AG04449 (cell line): ENCODE data around the gene MEF2C.
"Not testable (repeated sequence)": the region's sequence is repeated elsewhere in the genome, so short reads cannot be mapped to it uniquely, and the experiment has no call there.

ENCODE experiments used
- CTCF ChIA-PET: fragments of 350-600 bp; formaldehyde crosslinking; extraction: SDS; loops from one replicate; lab custom pipeline; 2021; ENCODE audit warnings: antibody characterized with exemption; lab: Yijun Ruan, JAX
- POLR2A ChIA-PET: fragments of 400-600, 350-600 bp; formaldehyde crosslinking; extraction: SDS; loops from one replicate; lab custom pipeline; 2020; ENCODE audit warnings: antibody characterized with exemption, inconsistent platforms; lab: Yijun Ruan, JAX
- DNase-seq: peaks from one replicate; pipeline ENCODE4 v3.0.0-alpha.2; 2010; ENCODE audit warnings: low read depth, low spot score
- H3K4me3 ChIP-seq: 2 replicates; pipeline ENCODE4 v1.5.1; 2011; ENCODE audit warnings: low read depth, mild to moderate bottlenecking, control low read depth, low read length
- CTCF ChIP-seq: IDR thresholded peaks from one replicate; pipeline ENCODE4 v1.5.1; 2011; ENCODE audit warnings: mild to moderate bottlenecking, moderate library complexity, low read length, control low read depth, inconsistent platforms; ENCODE audit not compliant: insufficient read depth; ENCODE audit errors: missing control alignments

MEF2C gene

GRCh38 chr5:88807327-88807726 lies 75.7 kb downstream of the MEF2C start:
- ChIA-PET CTCF (interaction anchor here (0.9 kb wide), 1 partner anchor 12 kb away, joined by 3 read pairs; no protein-coding TSS in a partner anchor), POLR2A (no interaction called here)
- DNase-seq, result no peak
- no peak for TF ChIP-seq CTCF
- H3K4me3 ChIP-seq, result no peak overlapping the region

DNA sequence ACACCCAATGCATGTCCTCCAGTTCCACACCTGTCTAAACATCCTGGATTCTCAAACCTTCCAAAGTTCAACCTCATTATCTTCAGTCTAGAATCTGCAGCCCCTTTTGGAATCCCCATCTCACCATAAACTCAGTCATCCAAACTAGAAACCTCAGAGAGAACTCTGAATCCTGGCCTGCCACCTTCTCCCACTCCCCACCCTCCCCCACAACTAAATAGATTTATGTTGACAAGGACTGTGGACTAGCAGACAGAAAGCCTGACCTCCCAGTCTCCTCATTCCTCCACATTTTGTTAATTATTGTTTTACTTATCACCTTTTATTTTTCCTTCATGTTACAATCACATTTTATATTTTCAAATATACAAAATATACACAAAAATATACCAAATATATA lies 76.6 kb downstream of the MEF2C start:
- POLR2A ChIA-PET, result no interaction called here
- CTCF ChIA-PET, result no interaction called here
- no peak for TF ChIP-seq CTCF
- no peak overlapping the region for H3K4me3 ChIP-seq
- DNase-seq, result no peak

- CTCF ChIA-PET, result no interaction called here
- no peak overlapping the region for H3K4me3 ChIP-seq
- POLR2A ChIA-PET, result no interaction called here
- DNase-seq, result no peak
- TF ChIP-seq CTCF, result no peak
These were observed 77.7 kb downstream of the MEF2C start for GRCh38 chr5:88805151-88805784.

DNA sequence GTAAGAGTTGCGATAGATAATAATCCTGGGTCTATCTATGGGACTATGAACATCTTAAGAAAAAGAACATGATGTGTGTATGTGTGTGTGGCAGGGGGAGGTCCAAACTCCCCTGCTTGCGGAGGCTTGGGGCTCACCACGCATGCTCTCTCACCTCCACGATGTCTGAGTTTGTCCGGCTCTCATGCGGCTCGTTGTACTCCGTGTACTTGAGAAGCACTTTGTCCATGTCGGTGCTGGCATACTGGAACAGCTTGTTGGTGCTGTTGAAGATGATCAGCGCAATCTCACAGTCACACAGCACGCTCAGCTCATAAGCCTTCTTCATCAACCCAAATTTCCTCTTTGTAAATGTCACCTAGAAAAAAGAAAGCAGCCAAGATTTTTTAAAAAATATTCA lies 78.5 kb downstream of the MEF2C start:
- TF ChIP-seq CTCF, result no peak
- CTCF ChIA-PET, result no interaction called here
- DNase-seq, result no peak
- H3K4me3 ChIP-seq, result no peak overlapping the region
- POLR2A ChIA-PET, result no interaction called here

GRCh38 chr5:88803309-88803708 lies 79.7 kb downstream of the MEF2C start:
- no peak overlapping the region for H3K4me3 ChIP-seq
- ChIA-PET POLR2A (no interaction called here), CTCF (no interaction called here)
- DNase-seq, result no peak
- no peak for TF ChIP-seq CTCF

DNA sequence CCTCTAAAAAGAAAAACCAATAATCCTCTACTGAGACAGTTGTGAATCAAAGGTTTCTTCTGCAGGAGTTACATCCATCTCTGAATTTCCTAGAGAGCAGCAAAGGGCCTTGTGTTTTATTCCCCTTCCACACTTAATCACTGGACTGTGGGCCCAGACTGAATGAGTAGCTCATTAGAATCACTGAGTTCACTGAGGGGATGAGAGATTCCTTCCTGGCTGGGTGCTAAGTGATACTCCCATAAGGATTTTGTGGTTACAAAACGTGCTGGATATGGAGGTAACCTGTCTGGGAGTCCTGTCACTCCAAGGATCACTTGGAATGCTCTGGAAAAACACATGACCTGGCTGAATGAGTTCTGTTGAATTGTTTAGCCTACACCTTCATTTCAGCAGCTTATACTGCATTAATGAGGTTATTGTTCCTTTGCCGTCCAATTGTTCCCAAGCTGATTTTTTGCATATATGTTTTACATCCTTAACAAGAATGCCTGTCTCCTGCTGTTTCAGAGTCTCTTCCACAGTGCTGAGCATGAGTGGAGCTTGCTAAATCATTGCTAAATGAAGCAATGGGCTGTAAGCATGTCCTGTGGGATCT lies 82.9 kb downstream of the MEF2C start:
- H3K4me3 ChIP-seq, result no peak overlapping the region
- ChIA-PET CTCF (interaction anchor here (1.6 kb wide), 1 partner anchor 71 kb away, joined by 4 read pairs; no protein-coding TSS in a partner anchor), POLR2A (no interaction called here)
- no peak for TF ChIP-seq CTCF
- no peak for DNase-seq

- POLR2A ChIA-PET, H3K4me3 ChIP-seq, DNase-seq: not testable (repeated sequence)
- CTCF ChIA-PET, result interaction anchor here (1.6 kb wide), 1 partner anchor 70 kb away, joined by 4 read pairs; no protein-coding TSS in a partner anchor
These were observed 84.1 kb downstream of the MEF2C start for GRCh38 chr5:88798933-88799332.

DNA sequence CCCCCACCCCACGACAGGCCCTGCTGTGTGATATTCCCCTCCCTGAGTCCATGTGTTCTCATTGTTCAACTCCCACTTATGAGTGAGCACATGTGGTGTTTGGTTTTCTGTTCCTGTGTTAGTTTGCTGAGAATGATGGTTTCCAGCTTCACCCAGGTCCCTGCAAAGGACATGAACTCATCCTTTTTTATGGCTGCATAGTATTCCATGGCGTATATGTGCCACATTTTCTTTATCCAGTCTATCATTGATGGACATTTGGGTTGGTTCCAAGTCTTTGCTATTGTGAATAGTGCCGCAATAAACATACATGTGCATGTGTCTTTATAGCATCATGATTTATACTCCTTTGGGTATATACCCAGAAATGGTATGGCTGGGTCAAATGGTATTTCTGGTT lies 89.2 kb downstream of the MEF2C start:
- CTCF ChIA-PET, POLR2A ChIA-PET, H3K4me3 ChIP-seq, DNase-seq: not testable (repeated sequence)
